Measurements from ENCODE around the gene WDR13. TPM values are rescaled to one million over a fixed set of nuclear protein-coding genes. Genes with fewer than 3 reads are reported as not detected.
"Not testable (repeated sequence)": the region's sequence is repeated elsewhere in the genome, so short reads cannot be mapped to it uniquely, and the experiment has no call there.

Gene WDR13
- total RNA-seq = 121 TPM
- long read RNA-seq, full-length matches to known transcripts = 116 of 185 reads
- long read RNA-seq, partial matches to known transcripts = 36 of 185 reads
- long read RNA-seq, other reads (novel, unspliced or antisense) = 33 of 185 reads

GRCh38 chrX:48597353-48598264 is at the start of gene WDR13:
Gene WDR13, plus strand, starts transcription at chrX:48597492. Its CDS starts 505 bp downstream, at chrX:48597997.
- Histone ChIP-seq H3K4me1 (no peaks in the 10 kb centered on the region), H3K27ac (peak within 1 kb of the TSS; percentile 97), H3K36me3 (peaks cover 31% of the 10 kb centered on the region), H3K27me3 (no peaks in the 10 kb centered on the region), H3K4me3 (peak within 1 kb of the TSS; percentile 65), H3K9me3 (no peaks in the 10 kb centered on the region)
- intact Hi-C loops (cut with DNase I) = no loop called here
- peak; percentile 95 for DNase-seq
- TF ChIP-seq, protein P1, sequence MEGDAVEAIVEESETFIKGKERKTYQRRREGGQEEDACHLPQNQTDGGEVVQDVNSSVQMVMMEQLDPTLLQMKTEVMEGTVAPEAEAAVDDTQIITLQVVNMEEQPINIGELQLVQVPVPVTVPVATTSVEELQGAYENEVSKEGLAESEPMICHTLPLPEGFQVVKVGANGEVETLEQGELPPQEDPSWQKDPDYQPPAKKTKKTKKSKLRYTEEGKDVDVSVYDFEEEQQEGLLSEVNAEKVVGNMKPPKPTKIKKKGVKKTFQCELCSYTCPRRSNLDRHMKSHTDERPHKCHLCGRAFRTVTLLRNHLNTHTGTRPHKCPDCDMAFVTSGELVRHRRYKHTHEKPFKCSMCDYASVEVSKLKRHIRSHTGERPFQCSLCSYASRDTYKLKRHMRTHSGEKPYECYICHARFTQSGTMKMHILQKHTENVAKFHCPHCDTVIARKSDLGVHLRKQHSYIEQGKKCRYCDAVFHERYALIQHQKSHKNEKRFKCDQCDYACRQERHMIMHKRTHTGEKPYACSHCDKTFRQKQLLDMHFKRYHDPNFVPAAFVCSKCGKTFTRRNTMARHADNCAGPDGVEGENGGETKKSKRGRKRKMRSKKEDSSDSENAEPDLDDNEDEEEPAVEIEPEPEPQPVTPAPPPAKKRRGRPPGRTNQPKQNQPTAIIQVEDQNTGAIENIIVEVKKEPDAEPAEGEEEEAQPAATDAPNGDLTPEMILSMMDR (IDR thresholded peaks at IDR 0.05) = no peak
- ATAC-seq = peak; percentile 94

DNA sequence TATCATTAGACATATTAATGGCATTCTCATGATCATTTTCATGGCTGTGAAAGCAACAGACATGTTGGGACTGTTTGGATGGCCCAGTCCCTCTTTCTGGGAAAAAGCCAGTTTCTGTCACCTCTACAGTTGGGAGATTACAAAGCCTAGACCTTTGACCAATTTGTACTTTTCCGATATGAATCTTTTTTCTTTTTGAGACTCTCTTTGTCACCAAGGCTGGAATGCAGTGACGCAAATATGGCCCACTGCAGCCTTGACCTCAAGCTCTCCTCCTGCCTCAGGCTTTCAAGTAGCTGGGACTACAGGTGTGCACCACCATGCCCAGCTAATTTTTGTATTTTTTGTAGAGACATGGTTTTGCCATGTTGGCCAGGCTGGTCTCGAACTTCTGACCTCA is 48.4 kb upstream of the WDR13 start:
- no peaks in the 10 kb centered on the region for H3K4me1 ChIP-seq
- DNase-seq (no peak), ATAC-seq (no peak)
- H3K4me3 ChIP-seq = no peak overlapping the region
- no peak overlapping the region for H3K27ac ChIP-seq
- TF ChIP-seq, protein P1 (IDR thresholded peaks at IDR 0.05) = no peak
- intact Hi-C loops (cut with DNase I) = no loop called here
- peaks cover 15% of the 10 kb centered on the region for H3K36me3 ChIP-seq
- no peaks in the 10 kb centered on the region for H3K9me3 ChIP-seq
- no peaks in the 10 kb centered on the region for H3K27me3 ChIP-seq

DNA sequence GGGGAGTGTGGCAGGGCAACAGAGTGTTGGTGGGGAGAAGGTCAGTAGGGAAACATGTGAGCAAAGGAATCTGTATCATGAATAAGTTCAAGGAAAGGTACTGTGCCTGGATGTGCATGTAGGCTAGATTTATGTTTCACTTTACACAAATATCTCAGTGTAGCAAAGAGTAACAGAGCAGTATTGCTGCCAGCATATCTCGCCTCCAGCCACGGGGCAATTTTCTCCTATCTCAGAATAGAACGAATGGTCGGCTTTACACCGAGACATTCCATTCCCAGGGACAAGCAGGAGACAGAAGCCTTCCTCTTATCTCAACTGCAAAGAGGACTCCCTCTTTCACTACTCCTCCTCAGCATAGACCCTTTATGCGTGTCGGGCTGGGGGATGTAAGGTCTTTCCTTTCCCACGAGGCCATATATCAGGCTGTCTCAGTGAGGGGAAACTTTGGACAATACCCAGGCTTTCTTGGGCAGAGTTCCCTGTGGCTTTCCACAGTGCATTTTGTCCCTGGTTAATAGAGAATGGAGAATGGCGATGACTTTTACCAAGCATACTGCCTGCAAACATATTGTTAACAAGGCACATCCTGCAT is 41.5 kb upstream of the WDR13 start:
- intact Hi-C loops (cut with DNase I); H3K4me3 ChIP-seq; H3K27ac ChIP-seq; H3K27me3 ChIP-seq; H3K9me3 ChIP-seq; H3K4me1 ChIP-seq; DNase-seq; ATAC-seq: not testable (repeated sequence)
- H3K36me3 ChIP-seq = peaks cover 13% of the 10 kb centered on the region

GRCh38 chrX:48558271-48558670 is 39.0 kb upstream of the WDR13 start:
- intact Hi-C loops (cut with DNase I) = no loop called here
- TF ChIP-seq, protein P1 (IDR thresholded peaks at IDR 0.05) = no peak
- Histone ChIP-seq H3K36me3 (peaks cover 13% of the 10 kb centered on the region), H3K4me3 (no peak overlapping the region), H3K9me3 (no peaks in the 10 kb centered on the region), H3K27me3 (no peaks in the 10 kb centered on the region), H3K27ac (no peak overlapping the region), H3K4me1 (no peaks in the 10 kb centered on the region)
- DNase-seq = no peak
- ATAC-seq = peak; percentile 46

GRCh38 chrX:48559636-48560035 is 37.7 kb upstream of the WDR13 start:
- intact Hi-C loops (cut with DNase I) = no loop called here
- peaks cover 13% of the 10 kb centered on the region for H3K36me3 ChIP-seq
- H3K27me3 ChIP-seq = no peaks in the 10 kb centered on the region
- H3K4me3 ChIP-seq = no peak overlapping the region
- H3K4me1 ChIP-seq = no peaks in the 10 kb centered on the region
- TF ChIP-seq, protein P1 (IDR thresholded peaks at IDR 0.05) = no peak
- no peaks in the 10 kb centered on the region for H3K9me3 ChIP-seq
- no peak for ATAC-seq
- no peak for DNase-seq
- H3K27ac ChIP-seq = no peak overlapping the region

GRCh38 chrX:48560056-48560455 is 37.2 kb upstream of the WDR13 start:
- Histone ChIP-seq H3K4me1 (no peaks in the 10 kb centered on the region), H3K4me3 (no peak overlapping the region), H3K9me3 (no peaks in the 10 kb centered on the region), H3K36me3 (peaks cover 13% of the 10 kb centered on the region), H3K27me3 (no peaks in the 10 kb centered on the region), H3K27ac (no peak overlapping the region)
- ATAC-seq (no peak), DNase-seq (no peak)
- TF ChIP-seq, protein P1 (IDR thresholded peaks at IDR 0.05) = no peak
- intact Hi-C loops (cut with DNase I) = no loop called here
